ENCODE results near the gene ECI1.

The ECI1 gene

DNA sequence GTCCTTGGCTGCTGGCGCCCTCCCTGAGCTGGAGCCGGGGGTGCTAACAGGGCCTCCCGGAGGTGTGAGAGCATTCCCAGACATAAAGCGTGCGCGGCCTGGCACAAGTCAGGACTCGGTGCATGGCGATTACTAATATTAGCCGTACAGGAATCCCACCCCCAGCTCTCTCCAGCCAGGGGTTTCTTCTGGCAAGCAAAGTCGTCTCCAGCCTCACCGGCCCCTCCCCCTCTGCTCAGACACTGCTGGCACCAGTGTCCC, 60.0 kb downstream of the ECI1 start:
- DNase-seq = no peak

DNA sequence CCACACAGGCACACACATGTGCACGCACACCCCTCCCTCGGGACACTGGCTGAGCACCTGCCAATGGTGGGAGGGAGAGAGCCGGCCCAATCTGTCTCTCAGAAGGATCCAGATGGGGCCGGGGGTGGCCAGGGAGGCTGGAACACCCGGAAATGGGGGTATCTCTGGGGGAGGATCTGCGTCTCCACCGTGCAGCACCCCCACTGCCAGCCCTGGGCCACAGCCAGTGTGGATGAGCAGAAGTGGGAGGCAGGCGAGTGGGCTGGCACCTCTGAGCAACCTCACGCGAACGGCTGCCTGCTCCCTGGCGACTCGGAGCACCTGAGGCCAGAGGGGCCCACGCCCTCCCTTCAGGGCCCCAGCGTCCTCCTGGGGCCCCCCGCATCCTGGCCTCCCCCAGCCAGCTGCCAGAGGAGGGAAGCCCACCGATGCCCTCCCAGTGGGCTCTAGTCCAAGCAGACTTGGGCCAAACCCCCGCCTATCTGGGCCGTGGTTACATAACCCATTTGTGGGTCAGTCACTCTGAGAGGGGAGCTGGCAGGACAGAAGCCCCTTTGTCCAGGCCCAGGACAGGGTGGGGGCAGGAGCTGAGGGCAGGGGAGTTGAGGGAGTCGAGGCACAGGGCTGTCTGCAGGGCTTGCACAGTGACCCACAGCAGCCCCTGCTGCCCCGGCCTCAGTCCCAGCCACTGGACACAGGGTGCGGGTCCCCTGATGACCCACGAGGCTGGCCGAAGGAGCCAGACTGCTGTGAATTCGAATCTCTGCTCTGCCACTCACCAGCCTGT, 60.5 kb downstream of the ECI1 start:
- no peak for DNase-seq

DNA sequence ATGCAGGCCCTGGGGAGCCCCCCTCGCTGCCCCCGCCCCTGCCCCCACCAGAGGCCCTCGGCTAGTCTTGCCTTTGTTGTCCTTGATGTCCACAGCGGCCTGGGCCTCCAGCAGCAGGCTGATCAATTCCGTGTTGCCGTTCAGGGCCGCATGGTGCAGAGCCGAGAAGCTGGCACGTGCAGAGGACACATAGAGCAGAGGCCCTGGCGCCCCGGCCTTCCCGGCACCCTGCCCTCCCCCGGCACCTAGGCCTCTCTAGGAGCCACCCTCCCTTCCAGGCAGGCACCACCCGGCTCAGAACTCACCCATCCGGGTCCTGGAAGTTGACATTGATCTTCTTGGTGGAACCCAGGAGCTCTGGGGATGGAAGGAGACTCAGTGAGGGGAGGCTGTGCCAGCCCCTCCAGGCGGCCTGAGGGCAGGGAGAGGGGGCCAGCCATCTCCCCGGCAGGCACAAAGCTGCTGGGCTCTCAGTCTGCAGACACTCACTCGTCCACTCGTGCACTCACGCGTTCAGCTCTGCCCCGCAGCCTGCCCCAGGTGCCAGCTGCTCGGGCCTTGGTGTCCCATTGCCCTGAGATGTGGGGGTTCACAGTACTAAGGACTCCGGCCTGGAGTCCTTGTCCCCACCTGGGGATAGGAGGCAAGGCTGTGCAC, 61.3 kb downstream of the ECI1 start:
- no peak for DNase-seq
